ENCODE measurements around the gene QRSL1.

- TF ChIP-seq EZH2 (IDR thresholded peaks at IDR 0.05) (no peak), CTCF (IDR thresholded peaks at IDR 0.05) (no peak), EZH2phosphoT487 (IDR thresholded peaks at IDR 0.05) (no peak)
Measured at GRCh38 chr6:106692112-106692818, 62.9 kb downstream of the QRSL1 start.

Measured in neural progenitor cell (in vitro differentiated cells).